ENCODE results near the gene FAM114A1.
A peak's percentile ranks its signal among the peaks of the same experiment; 100 is the strongest.

The FAM114A1 gene

DNA sequence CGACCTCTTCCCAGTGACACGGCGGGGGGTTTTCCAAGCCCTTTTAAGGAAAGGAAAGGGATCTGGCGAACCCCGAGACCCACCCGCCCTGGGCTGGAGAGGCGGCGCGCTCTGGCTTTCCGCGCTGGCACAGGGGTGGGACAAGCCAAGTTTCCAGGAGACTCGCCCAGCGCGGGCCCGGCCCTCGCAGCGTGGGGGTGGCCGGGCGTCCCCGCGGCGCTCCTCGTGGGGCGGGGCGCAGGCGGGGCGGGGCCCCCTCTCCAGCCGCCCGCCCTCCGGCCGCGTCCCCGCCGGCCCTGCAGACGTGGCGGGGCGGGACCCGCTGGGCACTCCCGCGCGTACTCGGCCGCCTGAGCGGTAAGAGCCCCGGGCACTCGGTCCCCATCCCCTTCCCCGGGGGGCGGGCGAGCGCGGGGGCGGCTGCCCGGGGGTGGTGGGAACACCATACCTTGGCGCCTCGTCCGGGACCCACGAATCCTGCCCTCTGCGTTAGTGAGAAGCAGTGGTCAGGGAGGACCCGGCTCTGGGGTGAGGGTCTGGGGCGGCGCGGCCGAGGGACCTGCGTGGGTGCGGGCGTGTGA, at the start of gene FAM114A1:
Gene FAM114A1 (plus strand): TSS at position 329 of the 581 bp plus-strand sequence. CDS start 10,273 bp downstream, outside the sequence.
- no peak for DNase-seq

DNA sequence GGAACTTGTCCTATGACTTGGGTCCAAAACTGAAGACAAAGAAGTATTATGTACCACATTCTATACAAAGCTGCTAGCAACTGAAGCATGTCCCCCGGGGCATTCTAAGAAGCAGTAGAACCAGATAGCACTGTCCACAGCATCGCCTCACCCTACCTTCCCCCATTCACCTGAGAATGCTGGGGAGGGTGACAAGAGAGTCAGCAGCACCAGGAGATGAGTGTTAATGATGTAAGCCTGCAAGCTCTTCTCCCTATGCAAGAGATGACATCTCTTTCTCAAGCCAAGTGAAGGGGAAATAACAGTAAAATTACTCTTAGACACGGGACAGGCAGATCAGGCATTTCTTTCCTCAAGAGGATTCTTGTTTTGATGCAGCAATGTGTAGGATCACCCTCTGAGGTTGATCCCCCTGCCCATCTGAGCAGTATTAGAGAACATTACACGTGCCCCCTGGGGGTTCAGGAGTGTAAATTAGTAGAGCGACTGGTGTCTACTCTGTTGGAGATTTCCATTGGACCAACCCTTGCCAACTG, 49.1 kb upstream of the FAM114A1 start:
- no peak for DNase-seq

DNA sequence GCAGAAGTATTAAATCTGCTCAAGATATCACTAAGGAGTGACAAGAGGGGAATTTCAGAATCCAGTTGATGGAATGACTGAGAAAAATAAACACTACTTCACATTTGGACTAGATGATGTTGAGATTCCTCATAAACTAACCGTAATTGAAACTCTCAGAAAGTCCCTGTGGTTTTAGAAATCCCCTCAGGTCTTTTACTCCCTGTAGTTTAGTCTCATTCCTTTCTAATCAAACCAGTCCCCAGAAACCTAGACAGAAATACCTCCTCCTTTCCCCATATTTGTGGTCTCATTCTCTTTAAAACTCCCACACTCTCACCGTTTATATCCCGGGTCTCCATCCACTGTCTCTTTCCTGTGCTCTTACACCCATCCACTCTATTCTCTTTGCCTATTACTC, 48.0 kb upstream of the FAM114A1 start:
- DNase-seq, result no peak

DNA sequence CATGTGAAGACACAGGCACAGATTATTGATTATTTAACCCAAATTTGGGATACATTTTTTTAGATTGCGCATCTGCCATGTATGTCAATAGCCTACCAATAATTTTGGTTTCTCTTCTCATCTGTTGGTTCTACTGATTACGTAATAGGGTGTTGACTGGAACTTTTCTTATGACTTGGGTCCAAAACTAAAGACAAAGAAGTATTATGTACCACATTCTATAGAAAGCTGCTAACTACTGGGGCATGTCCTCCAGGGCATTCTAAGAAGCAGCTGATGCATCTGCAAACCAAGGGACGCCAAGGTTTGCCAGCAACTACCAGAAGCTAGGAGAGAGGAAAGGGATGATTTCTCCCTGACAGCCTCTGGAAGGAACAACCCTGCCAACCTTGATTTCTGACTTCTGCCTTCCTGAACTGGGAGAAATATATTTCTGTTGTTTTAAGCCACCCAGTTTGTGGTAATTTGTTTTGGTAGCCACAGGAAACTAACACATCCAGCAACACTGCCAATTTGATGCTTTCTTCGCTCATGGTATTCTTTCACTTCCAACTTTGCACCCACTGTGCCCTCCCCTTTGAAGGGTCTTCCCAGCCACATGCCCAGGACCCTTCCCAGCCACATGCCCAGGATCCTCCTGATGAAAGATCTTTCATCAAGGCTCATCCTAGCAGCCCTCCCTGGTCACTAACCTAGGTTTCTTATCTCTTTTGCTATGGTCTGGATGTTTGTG, 47.1 kb upstream of the FAM114A1 start:
- no peak for DNase-seq

- no peak for DNase-seq
These were observed 45.9 kb upstream of the FAM114A1 start for GRCh38 chr4:38821739-38822138.

DNA sequence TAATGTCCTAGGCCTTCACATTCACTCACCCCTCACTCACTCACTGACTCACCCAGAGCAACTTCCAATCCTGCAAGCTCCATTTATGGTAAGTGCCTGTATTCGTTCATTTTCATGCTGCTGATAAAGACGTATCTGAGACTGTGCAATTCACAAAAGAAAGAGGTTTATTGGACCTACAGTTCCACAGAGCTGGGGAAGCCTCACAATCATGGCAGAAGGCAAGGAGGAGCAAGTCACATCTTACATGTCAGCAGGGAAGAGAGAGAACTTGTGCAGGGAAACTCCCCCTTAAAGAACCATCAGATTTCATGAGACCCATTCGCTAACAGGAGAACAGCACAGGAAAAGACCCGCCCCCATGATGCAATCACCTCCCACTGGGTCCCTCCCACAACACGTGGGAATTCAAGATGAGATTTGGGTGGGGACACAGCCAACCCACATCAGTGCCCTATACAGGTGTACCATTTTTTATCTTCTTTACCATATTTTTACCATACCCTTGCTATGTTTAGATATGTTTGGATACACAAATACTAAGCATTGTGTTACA, 44.8 kb upstream of the FAM114A1 start:
- no peak for DNase-seq

DNA sequence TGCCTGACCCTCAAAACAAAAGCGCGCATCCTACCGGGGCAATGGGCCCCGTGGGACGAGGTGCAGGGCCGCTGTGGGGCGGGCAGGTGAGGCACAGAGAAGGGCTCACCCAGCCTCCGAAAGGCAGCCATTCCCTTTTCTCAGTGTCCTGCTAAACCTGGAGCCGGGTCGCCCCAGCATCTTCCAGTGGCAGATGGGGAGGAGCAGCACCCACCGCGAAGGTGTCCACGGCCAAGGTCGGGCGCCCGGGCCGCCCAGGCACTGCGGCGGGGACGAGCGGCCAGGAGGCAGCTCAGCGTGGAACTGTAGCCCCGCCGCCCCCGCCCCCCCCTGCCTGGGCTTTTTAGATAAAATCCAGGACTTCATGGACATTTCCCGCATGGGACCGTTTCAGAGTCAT, 43.8 kb upstream of the FAM114A1 start:
- no peak for DNase-seq

GRCh38 chr4:38829237-38829636, 38.4 kb upstream of the FAM114A1 start:
- no peak for DNase-seq

GRCh38 chr4:38831653-38832052, 36.0 kb upstream of the FAM114A1 start:
- DNase-seq, result no peak

DNA sequence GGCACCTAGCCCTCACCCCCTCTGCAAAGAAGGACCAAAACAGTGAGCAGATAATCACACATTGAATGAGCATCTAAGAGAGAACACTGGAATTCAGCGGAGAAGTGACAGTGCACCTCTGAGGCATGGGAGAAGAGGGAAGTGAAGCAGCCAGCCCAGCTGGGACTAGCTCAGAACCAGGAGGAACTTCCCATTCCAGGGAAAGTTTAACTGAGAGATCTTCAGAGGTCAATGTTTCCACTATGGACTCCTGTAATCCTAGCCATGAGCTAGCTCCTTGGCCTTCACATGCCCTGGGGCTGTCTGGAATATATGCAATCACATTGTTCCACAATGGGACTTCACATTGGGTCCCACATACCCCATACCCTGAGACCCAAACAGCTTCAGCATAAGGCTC, 35.4 kb upstream of the FAM114A1 start:
- DNase-seq, result no peak

- no peak for DNase-seq
These were observed 34.7 kb upstream of the FAM114A1 start for GRCh38 chr4:38832624-38833528.

- no peak for DNase-seq
These were observed 33.0 kb upstream of the FAM114A1 start for GRCh38 chr4:38834570-38834969.

GRCh38 chr4:38837334-38837733, 30.3 kb upstream of the FAM114A1 start:
- no peak for DNase-seq

- no peak for DNase-seq
These were observed 29.8 kb upstream of the FAM114A1 start for GRCh38 chr4:38837849-38838248.

DNA sequence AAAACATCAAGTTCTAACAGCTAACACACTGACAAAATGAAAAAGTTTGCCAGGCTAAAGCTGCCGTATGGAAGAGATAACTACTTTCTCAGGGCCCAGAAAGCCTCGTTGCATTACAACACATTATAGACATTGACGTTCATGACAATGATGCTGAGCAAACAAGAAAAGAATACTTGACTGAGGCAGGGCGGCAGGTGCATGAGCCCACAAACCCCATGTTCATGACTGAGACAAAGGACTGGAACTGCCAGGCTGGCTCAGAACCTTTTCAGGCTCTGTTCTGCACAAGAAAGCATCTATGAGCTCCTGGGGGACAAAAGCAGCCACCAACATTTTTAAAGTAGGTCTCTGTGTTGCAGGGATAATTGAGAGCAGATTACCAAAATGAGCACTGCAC, 24.6 kb upstream of the FAM114A1 start:
- DNase-seq, result peak; percentile 92

DNA sequence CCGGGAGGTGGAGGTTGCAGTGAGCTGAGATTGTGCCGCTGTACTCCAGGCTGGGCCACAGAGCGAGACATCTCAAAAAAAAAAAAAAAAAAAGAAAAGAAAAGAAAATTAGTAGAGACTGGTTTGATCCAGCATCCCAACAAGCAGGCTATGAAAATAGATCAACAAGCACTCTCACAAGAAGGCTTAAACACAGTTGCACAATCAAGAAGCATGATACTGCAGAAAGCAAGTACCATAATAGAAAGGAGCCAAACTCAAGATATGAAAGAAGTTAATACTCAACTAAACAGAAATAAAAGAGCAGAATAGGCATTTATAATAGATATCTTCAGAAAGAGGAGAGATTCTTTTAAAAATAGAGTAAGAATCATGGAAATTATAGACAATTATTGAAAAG, 21.6 kb upstream of the FAM114A1 start:
- DNase-seq, result no peak

DNA sequence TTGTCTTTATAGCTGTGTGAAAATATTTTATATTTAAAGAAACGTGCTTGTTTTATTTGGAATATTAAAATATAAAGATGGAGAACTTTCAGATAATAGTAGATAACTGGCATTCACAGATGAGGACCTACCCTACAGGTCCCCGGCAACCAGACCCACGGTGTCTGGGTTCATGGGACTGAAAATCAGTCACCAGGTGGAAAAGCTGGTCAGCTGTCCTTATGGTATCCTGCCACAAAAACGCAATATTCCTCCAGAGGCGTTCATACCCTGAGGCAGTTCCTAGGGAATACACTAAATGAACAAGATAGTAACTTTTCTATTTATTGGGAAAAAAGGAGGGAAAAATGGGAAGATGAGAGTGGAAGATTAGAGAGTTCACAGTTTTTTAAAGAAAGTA, 12.1 kb upstream of the FAM114A1 start:
- no peak for DNase-seq

- DNase-seq, result no peak
These were observed 11.6 kb upstream of the FAM114A1 start for GRCh38 chr4:38856046-38856445.

GRCh38 chr4:38856524-38857337, 10.9 kb upstream of the FAM114A1 start, which contains the start of gene TLR6:
TLR6 (minus strand) TSS chr4:38856817; CDS start chr4:38829473, 27,344 bp downstream.
- DNase-seq, result peak; percentile 47

DNA sequence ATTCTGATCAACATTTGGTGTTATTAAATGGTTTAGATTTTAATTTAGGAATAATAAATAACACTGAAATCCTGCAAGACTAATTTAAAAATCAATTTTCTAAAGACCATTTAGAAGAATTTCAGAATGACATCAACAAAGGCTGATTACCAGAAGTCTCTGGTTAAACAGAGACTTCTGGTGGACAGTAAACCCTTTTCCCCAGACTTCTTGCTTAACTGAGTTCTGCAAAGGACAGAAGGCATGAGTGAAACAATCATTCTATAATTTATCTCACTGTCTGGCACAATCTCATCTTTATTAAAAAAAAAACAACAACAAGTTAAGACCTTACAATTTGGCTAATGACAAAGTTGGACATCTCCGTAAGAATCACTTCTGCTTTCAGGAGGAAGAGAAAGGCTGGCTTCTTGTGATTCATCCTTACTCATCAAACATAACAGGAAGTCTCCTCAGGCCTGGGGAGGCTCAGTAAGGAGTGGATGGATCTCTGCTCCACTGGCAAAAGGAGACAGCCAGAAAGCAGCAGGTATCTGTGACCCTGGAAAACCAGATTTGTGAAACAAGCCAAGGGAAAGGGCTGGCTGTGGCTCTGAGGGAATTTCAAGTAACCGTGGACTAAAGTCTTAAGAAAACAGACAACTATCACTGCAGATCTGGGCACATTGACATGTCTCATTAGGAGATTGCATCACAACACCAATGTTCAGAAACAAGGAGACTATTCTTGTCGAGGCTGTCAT, 10.1 kb upstream of the FAM114A1 start:
- DNase-seq, result no peak

DNA sequence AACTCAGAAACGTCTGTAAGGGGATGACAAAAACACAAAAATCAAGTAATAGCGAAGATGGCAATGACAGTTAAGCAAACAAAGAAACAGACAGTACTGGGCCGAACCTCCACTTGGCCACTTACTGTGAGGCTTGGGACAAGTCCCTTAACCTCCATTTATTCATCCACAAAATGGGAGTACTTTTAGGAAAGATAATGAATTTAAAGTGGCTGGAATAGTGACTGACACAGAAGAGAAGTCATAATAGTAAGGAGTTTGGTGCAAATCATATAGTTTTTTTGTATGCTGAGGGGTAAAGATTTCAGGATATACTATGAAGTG, 9.5 kb upstream of the FAM114A1 start:
- no peak for DNase-seq

DNA sequence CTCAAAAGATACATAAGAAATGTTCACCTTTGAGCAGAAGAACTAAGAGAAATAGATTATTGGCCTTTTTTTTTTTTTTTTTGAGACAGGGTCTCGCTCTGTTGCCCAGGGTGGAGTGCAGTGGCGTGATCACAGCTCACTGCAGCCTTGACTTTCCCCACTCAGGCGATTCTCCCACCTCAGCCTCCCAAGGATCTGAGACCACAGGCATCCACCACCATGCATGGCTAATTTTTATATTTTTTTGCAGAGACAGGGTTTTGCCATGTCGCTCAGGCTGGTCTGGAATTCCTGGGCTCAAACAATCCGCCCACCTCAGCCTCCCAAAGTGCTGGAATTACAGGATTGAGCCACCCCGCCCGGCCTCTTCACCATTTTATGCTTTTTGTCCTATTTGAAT, 8.1 kb upstream of the FAM114A1 start:
- no peak for DNase-seq

All from NCI-H187 treated with DMSO at 0.1 percent for 48 hours (cell line).